ENCODE measurements around the gene KRT4. TPM values are rescaled to one million over a fixed set of nuclear protein-coding genes. Genes with fewer than 3 reads are reported as not detected.

The KRT4 gene
- total RNA-seq, 2 experiments from 2014 or later: not detected

- ChIA-PET CTCF (interaction anchor here (0.5 to 0.7 kb wide), 2 partner anchors 47 to 127 kb away, joined by 3 to 4 read pairs; no protein-coding TSS in a partner anchor), POLR2A (no interaction called here)
These were observed 24.1 kb upstream of the KRT4 start for GRCh38 chr12:52837781-52838608.

- CTCF ChIA-PET: interaction anchor here (1.9 kb wide), 1 partner anchor 43 kb away, joined by 5 read pairs; no protein-coding TSS in a partner anchor
- POLR2A ChIA-PET: no interaction called here
These were observed 23.5 kb upstream of the KRT4 start for GRCh38 chr12:52837413-52837741.

- ChIA-PET POLR2A (no interaction called here), CTCF (interaction anchor here (1.9 kb wide), 1 partner anchor 43 kb away, joined by 5 read pairs; no protein-coding TSS in a partner anchor)
These were observed 22.8 kb upstream of the KRT4 start for GRCh38 chr12:52836491-52837412.

- POLR2A ChIA-PET: no interaction called here
- CTCF ChIA-PET: interaction anchor here (1.9 kb wide), 1 partner anchor 44 kb away, joined by 5 read pairs; no protein-coding TSS in a partner anchor
These were observed 22.1 kb upstream of the KRT4 start for GRCh38 chr12:52836042-52836466.

GRCh38 chr12:52835271-52836041, 21.5 kb upstream of the KRT4 start:
- ChIA-PET POLR2A (no interaction called here), CTCF (interaction anchor here (1.9 kb wide), 1 partner anchor 45 kb away, joined by 5 read pairs; no protein-coding TSS in a partner anchor)

- CTCF ChIA-PET: no interaction called here
- POLR2A ChIA-PET: no interaction called here
These were observed 20.7 kb upstream of the KRT4 start for GRCh38 chr12:52834727-52835001.

GRCh38 chr12:52833922-52834726, 20.2 kb upstream of the KRT4 start, which contains the start of gene KRT79:
TSS of gene KRT79 (minus strand) at chr12:52834311. CDS start at chr12:52834260, 51 bp downstream.
- POLR2A ChIA-PET: no interaction called here
- CTCF ChIA-PET: no interaction called here

- POLR2A ChIA-PET: no interaction called here
- CTCF ChIA-PET: interaction anchor here (0.9 kb wide), 1 partner anchor 46 kb away, joined by 4 read pairs; no protein-coding TSS in a partner anchor
These were observed 19.3 kb upstream of the KRT4 start for GRCh38 chr12:52832985-52833905.

- ChIA-PET CTCF (interaction anchor here (0.9 kb wide), 1 partner anchor 47 kb away, joined by 4 read pairs; no protein-coding TSS in a partner anchor), POLR2A (no interaction called here)
These were observed 18.5 kb upstream of the KRT4 start for GRCh38 chr12:52832451-52832850.

- CTCF ChIA-PET: no interaction called here
- POLR2A ChIA-PET: no interaction called here
These were observed 17.3 kb upstream of the KRT4 start for GRCh38 chr12:52831251-52831650.

GRCh38 chr12:52829986-52830770, 16.3 kb upstream of the KRT4 start:
- ChIA-PET CTCF (no interaction called here), POLR2A (interaction anchor here (0.7 kb wide), 1 partner anchor 34 kb away, joined by 4 read pairs; no protein-coding TSS in a partner anchor)

GRCh38 chr12:52828591-52829021, 14.7 kb upstream of the KRT4 start:
- POLR2A ChIA-PET: no interaction called here
- CTCF ChIA-PET: no interaction called here

GRCh38 chr12:52828156-52828555, 14.2 kb upstream of the KRT4 start:
- POLR2A ChIA-PET: no interaction called here
- CTCF ChIA-PET: no interaction called here

- ChIA-PET POLR2A (no interaction called here), CTCF (no interaction called here)
These were observed 13.7 kb upstream of the KRT4 start for GRCh38 chr12:52827499-52828090.

- POLR2A ChIA-PET: no interaction called here
- CTCF ChIA-PET: no interaction called here
These were observed 12.9 kb upstream of the KRT4 start for GRCh38 chr12:52826611-52827498.

GRCh38 chr12:52825961-52826360, 12.0 kb upstream of the KRT4 start:
- CTCF ChIA-PET: no interaction called here
- POLR2A ChIA-PET: no interaction called here
